Heart right ventricle (tissue), 16 donors: Measurements from ENCODE around the gene WNT7A. TPM values are rescaled to one million over a fixed set of nuclear protein-coding genes. Genes with fewer than 3 reads are reported as not detected.

ENCODE experiments used
- ATAC-seq, 8 donors: fragments of 200-7000 bp; cut with Tn5 transposase; one replicate each; pipeline ENCODE4 v1.9.1; 2020; ENCODE audit warnings: mild to moderate bottlenecking in 8 of 8, moderate library complexity in 8 of 8, moderate number of reproducible peaks in 1 of 8
- DNase-seq, 2 donors: peaks; one replicate each; pipeline ENCODE4 v3.0.0-alpha.2; 2020
- H3K27ac ChIP-seq, 10 donors: fragments of 200-600 bp; sonication (generic) in 2 of 10; one replicate each; pipeline versions ENCODE4 v1.5.0 to v1.8.0; 2020 to 2022; ENCODE audit warnings: mild to moderate bottlenecking in 3 of 10
- H3K27me3 ChIP-seq, 7 donors: fragments of 200-600 bp; one replicate each; pipeline ENCODE4 v1.8.0; 2021 to 2022; ENCODE audit warnings: mild to moderate bottlenecking in 2 of 7
- H3K36me3 ChIP-seq, 9 donors: fragments of 200-600 bp; sonication (generic) in 1 of 9; one replicate each; pipeline versions ENCODE4 v1.5.0 to v1.8.0; 2020 to 2022; ENCODE audit warnings: mild to moderate bottlenecking in 2 of 9
- H3K4me1 ChIP-seq, 9 donors: fragments of 200-600 bp; sonication (generic) in 1 of 9; one replicate each; pipeline versions ENCODE4 v1.5.0 to v1.8.0; 2020 to 2022; ENCODE audit warnings: mild to moderate bottlenecking in 4 of 9
- H3K4me3 ChIP-seq, 10 donors: fragments of 200-600 bp; sonication (generic) in 2 of 10; one replicate each; pipeline versions ENCODE4 v1.5.0 to v1.8.0; 2020 to 2022; ENCODE audit warnings: mild to moderate bottlenecking in 7 of 10, moderate library complexity in 2 of 10
- H3K9me3 ChIP-seq, 11 donors: fragments of 200-600 bp in 10 of 11; sonication (generic) in 2 of 11; one replicate each; pipeline versions ENCODE4 v1.5.0 to v1.8.0; 2013 to 2022; ENCODE audit warnings: mild to moderate bottlenecking in 2 of 11, control low read depth in 1 of 11, moderate library complexity in 1 of 11
- WGBS, 2 donors: extraction: QIAGEN DNeasy Blood & Tissue Kit; methylation state at CpG; one replicate each; pipeline ENCODE4 v1.1.7; 2013; ENCODE audit warnings: inconsistent platforms in 1 of 2; 5-methylcytosine and 5-hydroxymethylcytosine counted together
- intact Hi-C, 10 donors: fragments of 100-400 bp; cut with DNase I; formaldehyde crosslinking; loops; one replicate each; pipeline versions ENCODE4 v1.11.1 to v1.14.2; 2022
- polyA plus RNA-seq, 2 donors: library from polyadenylated mRNA; stranded (reverse); fragments of 200-250 nt; gene quantifications; one replicate each; pipeline ENCODE4 v1.2.3, GENCODE V29; 2013
- total RNA-seq, 10 donors: library from RNA; stranded (reverse); fragmentation: NEBNext Ultra II Directional in 3 of 10; extraction: Animal tissue kit (Norgen Biotek cat#: 25700) in 3 of 10; gene quantifications; one replicate each; pipeline versions ENCODE4 v1.2.1 to v1.2.4, GENCODE V29; 2021 to 2023
- TF ChIP-seq, protein P1 (sequence below), 9 donors: fragments of 200-600 bp; sonication (generic) in 2 of 9; IDR thresholded peaks; one replicate each; pipeline versions ENCODE4 v1.5.0 to v1.8.0; 2021 to 2022; ENCODE audit warnings: antibody characterized with exemption in 9 of 9, mild to moderate bottlenecking in 5 of 9, moderate library complexity in 1 of 9
- donor health status: Arrhythmogenic right ventricular cardiomyopathy.
- donor health status: ischemic (EF 13 %, LVEDD 7.1; RV severe dilation, severe dysfunction).
- donor health status: healthy with polysubstance abuse.
- donor health status: DM: no; HTN: yes; CAD: no.
- donor health status: DM: no; HTN: no; CAD: no.
- donor health status: ischemic (EF 25% LVEDD 6.9; RV normal size, moderate dysfunction).
- donor health status: ischemic (EF 25% LVEDD 5.7; RV mildly dilated, moderate dysfunction).
- donor health status: healthy.
- donor health status: DM: yes; HTN: yes; CAD: no.
- donor health status: Ischemic cardiomyopathy.
- donor health status: ischemic (EF 35%, LVEDD 5.7; RV mildly dilated, moderate dysfunction).
- donor health status: nonischemic (EF 11% LVEDD 7.7; RV severe dilation, severe dysfunction).
- donor health status: DM: yes; HTN: yes; CAD: no.
- donor health status: PGD.
- donor health status: ischemic (EF 29% LVEDD 5.4; RV normal size, mild dysfunction).
- donor health status: nonischemic (EF 23%, LVEDD 6.1; RV moderate dilation, normal function).

WNT7A gene
- total and polyA plus RNA-seq, 12 donors, result not detected

DNA sequence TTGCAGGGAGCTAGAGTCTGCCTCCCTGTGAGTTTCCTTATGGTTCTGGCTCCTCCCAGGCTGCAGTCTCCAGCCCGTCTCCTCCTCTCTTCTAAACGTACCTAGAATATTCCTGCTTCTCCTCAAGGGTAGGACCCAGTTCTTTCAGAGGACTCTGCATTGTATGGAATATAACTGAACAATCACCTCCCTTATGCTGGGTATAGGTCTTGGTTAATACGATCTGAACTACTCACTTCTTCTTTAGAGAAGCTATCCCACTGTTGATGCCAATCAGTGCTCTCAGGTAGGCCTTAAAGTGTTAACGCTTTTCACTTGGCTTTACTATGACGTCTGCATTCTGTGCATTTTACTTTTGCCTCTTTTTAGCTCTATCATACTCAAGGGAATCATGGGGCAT lies 98.5 kb downstream of the WNT7A start:
- no peak for ATAC-seq
- peaks cover 5 to 56% (median 25%) of the 10 kb centered on the region in 7 donors for H3K27me3 ChIP-seq
- H3K27ac ChIP-seq, result no peak overlapping the region
- H3K9me3 ChIP-seq, result no peaks in the 10 kb centered on the region
- DNase-seq, result no peak
- peaks cover 0 to 13% (median 0%) of the 10 kb centered on the region in 9 donors for H3K4me1 ChIP-seq
- H3K4me3 ChIP-seq, result no peak overlapping the region
- intact Hi-C loops, result no loop called here
- WGBS, 2 donors, result 78 to 83% methylated on average over 5 of the region's 5 CpGs
- H3K36me3 ChIP-seq, result no peaks in the 10 kb centered on the region
- TF ChIP-seq, protein P1, sequence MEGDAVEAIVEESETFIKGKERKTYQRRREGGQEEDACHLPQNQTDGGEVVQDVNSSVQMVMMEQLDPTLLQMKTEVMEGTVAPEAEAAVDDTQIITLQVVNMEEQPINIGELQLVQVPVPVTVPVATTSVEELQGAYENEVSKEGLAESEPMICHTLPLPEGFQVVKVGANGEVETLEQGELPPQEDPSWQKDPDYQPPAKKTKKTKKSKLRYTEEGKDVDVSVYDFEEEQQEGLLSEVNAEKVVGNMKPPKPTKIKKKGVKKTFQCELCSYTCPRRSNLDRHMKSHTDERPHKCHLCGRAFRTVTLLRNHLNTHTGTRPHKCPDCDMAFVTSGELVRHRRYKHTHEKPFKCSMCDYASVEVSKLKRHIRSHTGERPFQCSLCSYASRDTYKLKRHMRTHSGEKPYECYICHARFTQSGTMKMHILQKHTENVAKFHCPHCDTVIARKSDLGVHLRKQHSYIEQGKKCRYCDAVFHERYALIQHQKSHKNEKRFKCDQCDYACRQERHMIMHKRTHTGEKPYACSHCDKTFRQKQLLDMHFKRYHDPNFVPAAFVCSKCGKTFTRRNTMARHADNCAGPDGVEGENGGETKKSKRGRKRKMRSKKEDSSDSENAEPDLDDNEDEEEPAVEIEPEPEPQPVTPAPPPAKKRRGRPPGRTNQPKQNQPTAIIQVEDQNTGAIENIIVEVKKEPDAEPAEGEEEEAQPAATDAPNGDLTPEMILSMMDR (IDR thresholded peaks at IDR 0.05), result no peak

DNA sequence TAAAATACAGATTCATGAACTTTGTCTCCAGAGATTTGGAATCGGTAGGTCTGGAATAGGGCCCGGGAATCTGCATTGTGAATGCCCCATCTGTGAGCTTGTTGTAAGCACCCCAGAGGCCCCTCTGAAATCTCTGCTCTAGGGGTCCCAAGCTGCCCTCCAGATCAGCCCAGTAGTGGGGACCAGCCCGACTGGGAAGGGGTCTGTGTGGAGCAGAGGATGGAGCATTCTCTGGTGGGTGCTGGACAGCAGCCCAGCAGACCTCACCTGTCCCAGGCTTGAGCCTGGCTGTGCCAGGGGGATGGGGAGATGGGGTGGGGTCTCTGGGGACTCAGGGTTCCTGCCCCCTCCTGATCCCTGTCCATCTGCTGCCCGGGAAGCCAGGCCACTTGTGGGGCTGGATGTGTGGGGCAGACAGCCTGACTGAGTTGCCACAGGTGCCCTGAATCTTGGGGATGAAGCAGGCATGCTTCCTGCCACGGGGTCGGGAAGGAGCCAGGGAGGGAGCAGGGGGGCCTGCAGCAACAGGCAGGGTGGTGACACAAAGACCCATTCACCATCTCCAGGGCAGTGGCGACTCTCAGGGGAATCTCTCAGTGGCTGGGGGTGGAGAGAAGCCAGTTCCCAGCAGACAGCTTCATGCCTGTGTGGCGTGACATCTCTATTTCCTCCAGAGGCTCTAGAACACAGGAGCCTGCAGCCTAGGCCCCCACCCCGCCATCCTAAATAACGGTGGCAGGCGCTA lies 99.3 kb downstream of the WNT7A start:
- DNase-seq, result no peak
- no peak overlapping the region for H3K4me3 ChIP-seq
- intact Hi-C loops, result no loop called here
- peaks cover 5 to 58% (median 27%) of the 10 kb centered on the region in 7 donors for H3K27me3 ChIP-seq
- TF ChIP-seq, protein P1 (IDR thresholded peaks at IDR 0.05), result no peak
- H3K9me3 ChIP-seq, result no peaks in the 10 kb centered on the region
- H3K36me3 ChIP-seq, result no peaks in the 10 kb centered on the region
- ATAC-seq, result no peak
- WGBS, 2 donors, result 53 to 56% methylated on average over 11 of the region's 11 CpGs
- no peak overlapping the region for H3K27ac ChIP-seq
- peaks cover 0 to 13% (median 0%) of the 10 kb centered on the region in 9 donors for H3K4me1 ChIP-seq

DNA sequence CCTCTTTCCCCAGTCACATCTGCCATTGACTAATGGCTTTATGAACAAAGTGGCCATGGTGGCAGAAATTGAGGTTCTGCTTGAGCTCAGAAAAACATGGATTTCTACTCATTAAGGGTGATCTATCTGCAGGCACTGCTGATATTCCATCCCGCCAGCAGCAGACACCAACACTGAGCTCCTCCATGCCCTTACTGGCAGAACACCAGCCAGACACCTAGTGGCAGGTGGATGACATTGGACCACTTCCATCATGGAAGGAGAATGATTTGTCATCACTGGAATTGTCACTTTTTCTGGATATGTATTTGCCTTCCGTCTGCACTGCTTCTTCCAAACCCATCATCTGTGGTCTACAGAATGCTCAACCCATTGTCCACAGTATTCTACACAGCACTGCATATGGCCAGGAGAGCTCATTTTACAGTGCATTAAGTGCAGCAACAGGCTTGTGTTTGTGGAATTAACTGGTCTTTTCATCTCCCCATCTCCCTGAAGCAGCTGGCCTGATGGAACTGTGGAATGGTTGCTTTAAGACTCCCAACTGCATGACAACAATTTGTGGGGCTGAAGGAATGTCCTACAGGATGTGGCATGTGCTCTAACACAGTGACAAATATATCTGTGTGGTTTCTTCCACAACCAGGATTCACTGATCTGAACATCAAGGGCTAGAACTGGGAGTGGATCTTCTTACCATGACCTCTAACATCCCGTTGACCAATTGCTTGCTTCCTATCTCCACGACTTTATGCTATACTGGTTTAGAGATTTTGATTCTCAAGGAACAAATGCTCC lies 103.4 kb downstream of the WNT7A start:
- WGBS, 2 donors, result 76 to 80% methylated on average over 4 of the region's 4 CpGs
- no peak overlapping the region for H3K4me3 ChIP-seq
- H3K27me3 ChIP-seq, result peaks cover 4 to 50% (median 30%) of the 10 kb centered on the region in 7 donors
- intact Hi-C loops, result loop anchor here in 1 of 10 donors (2.0 kb wide), 1 partner anchor 24 kb away; no protein-coding TSS in a partner anchor
- DNase-seq, result no peak
- no peaks in the 10 kb centered on the region for H3K36me3 ChIP-seq
- H3K4me1 ChIP-seq, result no peaks in the 10 kb centered on the region
- TF ChIP-seq, protein P1 (IDR thresholded peaks at IDR 0.05), result no peak
- no peak overlapping the region for H3K27ac ChIP-seq
- no peak for ATAC-seq
- H3K9me3 ChIP-seq, result no peaks in the 10 kb centered on the region

DNA sequence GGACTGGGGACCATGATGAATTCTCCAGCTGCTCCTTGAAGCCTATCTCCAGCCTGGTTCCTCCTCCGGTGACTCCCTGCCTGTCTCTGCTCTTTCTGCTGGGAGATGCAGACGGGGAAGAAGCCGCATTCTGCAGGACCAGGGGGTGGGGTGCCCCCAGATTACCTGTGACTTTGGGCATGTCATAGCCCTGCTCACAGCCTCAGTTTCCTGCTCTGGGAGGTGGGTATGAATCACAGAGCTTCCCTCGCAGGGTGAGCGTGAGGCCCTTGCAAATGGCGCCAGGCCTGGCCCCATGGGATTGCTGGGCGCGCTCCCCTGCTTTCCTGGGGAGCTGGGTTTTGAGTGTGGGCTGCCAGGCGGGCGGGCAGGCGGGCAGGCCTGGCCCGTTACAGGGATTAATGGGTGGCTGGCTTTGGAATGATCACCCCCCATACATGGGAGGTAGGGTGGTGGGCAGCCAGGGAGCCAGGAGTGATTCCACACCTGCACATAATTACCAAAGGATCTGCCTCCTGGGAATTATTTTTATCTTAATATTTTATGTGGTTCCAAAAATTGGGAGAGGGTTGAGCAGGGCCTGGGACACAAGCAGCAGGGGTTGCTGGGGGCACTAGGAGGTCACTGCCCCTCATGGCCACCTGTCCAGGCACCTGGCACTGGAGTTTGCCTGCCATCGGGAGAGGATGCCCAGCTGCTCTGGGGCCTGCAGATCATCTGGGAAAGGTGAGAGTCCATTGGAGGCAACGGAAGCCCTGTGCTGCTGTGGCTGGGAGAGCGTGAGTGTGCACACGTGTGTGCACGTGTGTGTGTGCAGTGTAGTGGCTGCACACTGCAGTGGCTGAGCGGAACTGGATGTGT lies 106.8 kb downstream of the WNT7A start:
- intact Hi-C loops, result no loop called here
- H3K27me3 ChIP-seq, result peaks cover 0 to 40% (median 29%) of the 10 kb centered on the region in 7 donors
- H3K4me3 ChIP-seq, result no peak overlapping the region
- TF ChIP-seq, protein P1 (IDR thresholded peaks at IDR 0.05), result no peak
- 87 to 88% methylated on average over 18 of the region's 18 CpGs for WGBS, 2 donors
- H3K9me3 ChIP-seq, result no peaks in the 10 kb centered on the region
- no peak overlapping the region for H3K27ac ChIP-seq
- H3K4me1 ChIP-seq, result no peaks in the 10 kb centered on the region
- H3K36me3 ChIP-seq, result no peaks in the 10 kb centered on the region
- ATAC-seq (no peak), DNase-seq (no peak)
